GM18951 (cell line): Measurements from ENCODE around the gene KXD1.
"Not testable (repeated sequence)": the region's sequence is repeated elsewhere in the genome, so short reads cannot be mapped to it uniquely, and the experiment has no call there.

ENCODE experiments used
- POLR2A ChIP-seq: IDR thresholded peaks from 4 replicates; pipeline ENCODE4 v1.6.1; 2011; ENCODE audit warnings: mild to moderate bottlenecking; ENCODE audit not compliant: insufficient read length, insufficient read depth; ENCODE audit errors: extremely low read depth
- in situ Hi-C: fragments of 300-500 bp; cut with MboI; formaldehyde crosslinking; loops from one replicate; pipeline ENCODE4 v1.12.0; 2022; ENCODE audit warnings: low sequenced_read_pairs, mixed read lengths, inconsistent platforms; ENCODE audit not compliant: unreplicated experiment

Gene KXD1

GRCh38 chr19:18522124-18522861 is 35.4 kb upstream of the KXD1 start:
- in situ Hi-C loops = no loop called here
- peak; percentile 63 for TF ChIP-seq POLR2A

GRCh38 chr19:18522862-18523440 is 34.7 kb upstream of the KXD1 start:
- in situ Hi-C loops = not testable (repeated sequence)

GRCh38 chr19:18523841-18524240 is 33.8 kb upstream of the KXD1 start:
- TF ChIP-seq POLR2A = no peak
- in situ Hi-C loops = no loop called here

- no peak for TF ChIP-seq POLR2A
- in situ Hi-C loops = no loop called here
Measured at GRCh38 chr19:18526316-18526715, 31.4 kb upstream of the KXD1 start.

GRCh38 chr19:18529782-18530181 is 27.9 kb upstream of the KXD1 start:
- in situ Hi-C loops = no loop called here
- TF ChIP-seq POLR2A = no peak

- no peak for TF ChIP-seq POLR2A
- in situ Hi-C loops = no loop called here
Measured at GRCh38 chr19:18531485-18531884, 26.2 kb upstream of the KXD1 start.

- no peak for TF ChIP-seq POLR2A
- in situ Hi-C loops = no loop called here
Measured at GRCh38 chr19:18532168-18532890, 25.3 kb upstream of the KXD1 start.

- in situ Hi-C loops = no loop called here
- TF ChIP-seq POLR2A = no peak
Measured at GRCh38 chr19:18533058-18533457, 24.6 kb upstream of the KXD1 start.

- no peak for TF ChIP-seq POLR2A
- in situ Hi-C loops = no loop called here
Measured at GRCh38 chr19:18536475-18536874, 21.2 kb upstream of the KXD1 start.

- in situ Hi-C loops = no loop called here
- no peak for TF ChIP-seq POLR2A
Measured at GRCh38 chr19:18537431-18537830, 20.2 kb upstream of the KXD1 start.

GRCh38 chr19:18538115-18538514 is 19.6 kb upstream of the KXD1 start:
- no peak for TF ChIP-seq POLR2A
- in situ Hi-C loops = no loop called here

GRCh38 chr19:18539372-18539771 is 18.3 kb upstream of the KXD1 start:
- in situ Hi-C loops = no loop called here
- no peak for TF ChIP-seq POLR2A

- in situ Hi-C loops = not testable (repeated sequence)
Measured at GRCh38 chr19:18540200-18540599, 17.5 kb upstream of the KXD1 start.
